Measurements from ENCODE around the gene LAP3. TPM values are rescaled to one million over a fixed set of nuclear protein-coding genes. Genes with fewer than 3 reads are reported as not detected.
A peak's percentile ranks its signal among the peaks of the same experiment; 100 is the strongest.

The LAP3 gene
- total RNA-seq, 1 donor from 2014 or later, result 81.6 TPM

DNA sequence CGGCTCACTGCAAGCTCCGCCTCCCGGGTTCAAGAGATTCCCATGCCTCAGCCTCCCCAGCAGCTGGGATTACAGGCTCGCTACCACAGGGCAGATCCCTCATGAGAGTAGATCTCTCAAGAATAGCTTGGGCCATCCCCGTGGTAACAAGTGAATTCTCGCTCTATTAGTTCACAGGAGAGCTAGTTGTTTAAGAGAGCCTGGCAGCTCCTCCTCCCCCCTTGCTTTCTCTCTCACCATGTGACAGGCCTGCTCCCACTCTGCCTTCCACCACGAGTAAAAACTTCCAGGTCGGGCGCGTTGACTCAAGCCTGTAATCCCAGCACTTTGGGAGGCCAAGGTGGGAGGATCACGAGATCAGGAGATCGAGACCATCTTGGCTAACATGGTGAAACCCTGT, 30.3 kb upstream of the LAP3 start:
- no peak for DNase-seq (ENCODE audit: low spot score, unreplicated experiment)
- no peaks in the 10 kb centered on the region for H3K4me1 Mint-ChIP-seq (ENCODE audit: low read depth)
- TF ChIP-seq, protein P1, sequence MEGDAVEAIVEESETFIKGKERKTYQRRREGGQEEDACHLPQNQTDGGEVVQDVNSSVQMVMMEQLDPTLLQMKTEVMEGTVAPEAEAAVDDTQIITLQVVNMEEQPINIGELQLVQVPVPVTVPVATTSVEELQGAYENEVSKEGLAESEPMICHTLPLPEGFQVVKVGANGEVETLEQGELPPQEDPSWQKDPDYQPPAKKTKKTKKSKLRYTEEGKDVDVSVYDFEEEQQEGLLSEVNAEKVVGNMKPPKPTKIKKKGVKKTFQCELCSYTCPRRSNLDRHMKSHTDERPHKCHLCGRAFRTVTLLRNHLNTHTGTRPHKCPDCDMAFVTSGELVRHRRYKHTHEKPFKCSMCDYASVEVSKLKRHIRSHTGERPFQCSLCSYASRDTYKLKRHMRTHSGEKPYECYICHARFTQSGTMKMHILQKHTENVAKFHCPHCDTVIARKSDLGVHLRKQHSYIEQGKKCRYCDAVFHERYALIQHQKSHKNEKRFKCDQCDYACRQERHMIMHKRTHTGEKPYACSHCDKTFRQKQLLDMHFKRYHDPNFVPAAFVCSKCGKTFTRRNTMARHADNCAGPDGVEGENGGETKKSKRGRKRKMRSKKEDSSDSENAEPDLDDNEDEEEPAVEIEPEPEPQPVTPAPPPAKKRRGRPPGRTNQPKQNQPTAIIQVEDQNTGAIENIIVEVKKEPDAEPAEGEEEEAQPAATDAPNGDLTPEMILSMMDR (IDR thresholded peaks at IDR 0.05; ENCODE audit: unreplicated experiment), result no peak
- peaks cover 4% of the 10 kb centered on the region for H3K27me3 Mint-ChIP-seq
- no peaks in the 10 kb centered on the region for H3K9me3 Mint-ChIP-seq (ENCODE audit: low read depth)
- H3K27ac Mint-ChIP-seq, result no peak overlapping the region
- no peaks in the 10 kb centered on the region for H3K36me3 Mint-ChIP-seq (ENCODE audit: insufficient read depth)
- H3K4me3 Mint-ChIP-seq (ENCODE audit: low read depth), result no peak overlapping the region

DNA sequence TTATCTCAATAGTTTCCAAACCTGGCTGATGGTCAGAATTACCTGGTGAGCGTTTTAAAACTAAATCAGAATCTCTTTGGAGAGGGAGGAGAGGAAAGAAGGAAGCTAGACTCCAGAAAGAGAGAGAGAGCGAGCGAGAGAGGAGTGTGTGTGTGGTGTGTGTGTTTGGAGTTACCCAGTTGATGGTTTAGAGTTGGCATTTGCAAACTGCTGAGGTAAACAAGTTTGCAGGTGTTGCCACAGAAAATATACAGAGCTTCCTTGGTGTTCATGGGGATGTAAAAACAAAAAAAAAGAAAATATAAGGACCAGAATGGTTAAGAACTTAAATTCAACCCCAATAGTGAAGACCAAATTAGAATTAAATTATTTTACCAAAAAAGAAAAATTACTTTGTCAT, 26.4 kb upstream of the LAP3 start:
- DNase-seq (ENCODE audit: low spot score, unreplicated experiment), result no peak
- TF ChIP-seq, protein P1 (IDR thresholded peaks at IDR 0.05; ENCODE audit: unreplicated experiment), result no peak
- Mint-ChIP-seq H3K4me3 (ENCODE audit: low read depth) (no peak overlapping the region), H3K27me3 (peaks cover 11% of the 10 kb centered on the region), H3K4me1 (ENCODE audit: low read depth) (peaks cover 19% of the 10 kb centered on the region), H3K27ac (peak overlapping the region; percentile 15), H3K9me3 (ENCODE audit: low read depth) (no peaks in the 10 kb centered on the region), H3K36me3 (ENCODE audit: insufficient read depth) (no peaks in the 10 kb centered on the region)

DNA sequence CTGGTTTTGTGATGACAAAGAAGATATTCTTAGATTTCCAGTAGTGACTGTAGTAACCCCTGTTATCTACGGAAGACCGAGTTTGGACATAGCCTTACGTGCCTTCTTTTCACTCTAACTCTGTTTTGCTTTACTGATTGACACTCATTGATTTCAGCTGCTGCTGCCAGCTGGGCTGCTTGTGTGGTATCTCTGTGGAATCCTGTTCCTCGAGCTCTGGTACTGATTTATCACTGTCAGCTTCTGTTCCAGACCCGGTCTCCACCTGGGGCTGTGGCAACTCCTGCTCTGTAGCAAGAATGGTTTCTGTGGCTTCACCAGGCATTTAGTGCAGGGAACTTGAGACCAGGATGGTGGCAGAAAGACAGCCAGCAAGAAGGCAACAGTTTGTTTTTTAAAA, 24.6 kb upstream of the LAP3 start:
- H3K27me3 Mint-ChIP-seq, result peaks cover 6% of the 10 kb centered on the region
- H3K27ac Mint-ChIP-seq, result peak overlapping the region; percentile 74
- no peak for DNase-seq (ENCODE audit: low spot score, unreplicated experiment)
- H3K36me3 Mint-ChIP-seq (ENCODE audit: insufficient read depth), result no peaks in the 10 kb centered on the region
- peaks cover 28% of the 10 kb centered on the region for H3K4me1 Mint-ChIP-seq (ENCODE audit: low read depth)
- TF ChIP-seq, protein P1 (IDR thresholded peaks at IDR 0.05; ENCODE audit: unreplicated experiment), result no peak
- peak overlapping the region; percentile 18 for H3K4me3 Mint-ChIP-seq (ENCODE audit: low read depth)
- H3K9me3 Mint-ChIP-seq (ENCODE audit: low read depth), result no peaks in the 10 kb centered on the region

DNA sequence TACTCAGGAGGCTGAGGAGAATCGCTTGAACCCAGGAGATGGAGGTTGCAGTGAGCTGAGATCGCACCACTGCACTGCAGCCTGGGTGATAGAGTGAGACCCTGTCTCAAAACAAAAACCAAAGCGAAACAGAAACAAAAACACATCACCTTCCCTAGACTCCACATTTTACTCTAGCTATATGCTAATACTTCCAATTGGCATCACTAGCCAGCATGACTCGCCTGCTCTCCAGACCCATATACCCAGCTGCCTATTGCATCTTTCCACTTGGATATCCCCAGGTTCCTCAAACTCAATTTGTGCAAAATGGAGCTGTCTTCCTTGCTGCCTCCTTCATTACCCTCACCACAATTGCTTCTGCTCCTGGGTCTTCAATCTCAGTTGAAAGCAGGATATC, 22.4 kb upstream of the LAP3 start:
- no peak overlapping the region for H3K4me3 Mint-ChIP-seq (ENCODE audit: low read depth)
- no peak for DNase-seq (ENCODE audit: low spot score, unreplicated experiment)
- H3K4me1 Mint-ChIP-seq (ENCODE audit: low read depth), result peaks cover 38% of the 10 kb centered on the region
- no peaks in the 10 kb centered on the region for H3K9me3 Mint-ChIP-seq (ENCODE audit: low read depth)
- peaks cover 6% of the 10 kb centered on the region for H3K27me3 Mint-ChIP-seq
- peak overlapping the region; percentile 14 for H3K27ac Mint-ChIP-seq
- TF ChIP-seq, protein P1 (IDR thresholded peaks at IDR 0.05; ENCODE audit: unreplicated experiment), result no peak
- H3K36me3 Mint-ChIP-seq (ENCODE audit: insufficient read depth), result no peaks in the 10 kb centered on the region

DNA sequence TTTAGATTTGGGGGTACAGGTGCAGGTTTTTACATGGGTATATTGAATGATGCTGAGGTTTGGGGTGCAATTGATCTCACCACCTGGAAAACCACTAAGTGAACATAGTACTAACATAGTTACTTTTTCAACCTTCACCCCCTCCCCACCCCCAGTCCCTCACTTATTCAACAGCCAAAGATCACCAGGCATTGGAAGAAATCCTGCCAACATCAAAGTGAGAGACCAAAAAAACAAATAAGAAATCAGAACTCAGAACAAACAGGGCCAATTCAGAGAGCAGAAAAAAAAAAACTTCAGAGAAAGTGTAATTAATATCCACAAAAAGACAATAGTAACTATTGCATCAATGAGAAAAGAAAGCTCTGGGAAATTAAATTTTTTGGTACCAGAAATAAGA, 20.5 kb upstream of the LAP3 start:
- Mint-ChIP-seq H3K27ac (no peak overlapping the region), H3K9me3 (ENCODE audit: low read depth) (no peaks in the 10 kb centered on the region), H3K4me1 (ENCODE audit: low read depth) (peaks cover 46% of the 10 kb centered on the region), H3K36me3 (ENCODE audit: insufficient read depth) (no peaks in the 10 kb centered on the region), H3K27me3 (peaks cover 6% of the 10 kb centered on the region), H3K4me3 (ENCODE audit: low read depth) (no peak overlapping the region)
- DNase-seq (ENCODE audit: low spot score, unreplicated experiment), result no peak
- TF ChIP-seq, protein P1 (IDR thresholded peaks at IDR 0.05; ENCODE audit: unreplicated experiment), result no peak

Data from progenitor cell of endocrine pancreas (in vitro differentiated cells).